Femur (tissue), 1 donor: ENCODE data around the gene GRIN2C.

ENCODE experiments used
- DNase-seq: peaks from one replicate; pipeline ENCODE4 v3.0.0-alpha.2; 2017

The GRIN2C gene

DNA sequence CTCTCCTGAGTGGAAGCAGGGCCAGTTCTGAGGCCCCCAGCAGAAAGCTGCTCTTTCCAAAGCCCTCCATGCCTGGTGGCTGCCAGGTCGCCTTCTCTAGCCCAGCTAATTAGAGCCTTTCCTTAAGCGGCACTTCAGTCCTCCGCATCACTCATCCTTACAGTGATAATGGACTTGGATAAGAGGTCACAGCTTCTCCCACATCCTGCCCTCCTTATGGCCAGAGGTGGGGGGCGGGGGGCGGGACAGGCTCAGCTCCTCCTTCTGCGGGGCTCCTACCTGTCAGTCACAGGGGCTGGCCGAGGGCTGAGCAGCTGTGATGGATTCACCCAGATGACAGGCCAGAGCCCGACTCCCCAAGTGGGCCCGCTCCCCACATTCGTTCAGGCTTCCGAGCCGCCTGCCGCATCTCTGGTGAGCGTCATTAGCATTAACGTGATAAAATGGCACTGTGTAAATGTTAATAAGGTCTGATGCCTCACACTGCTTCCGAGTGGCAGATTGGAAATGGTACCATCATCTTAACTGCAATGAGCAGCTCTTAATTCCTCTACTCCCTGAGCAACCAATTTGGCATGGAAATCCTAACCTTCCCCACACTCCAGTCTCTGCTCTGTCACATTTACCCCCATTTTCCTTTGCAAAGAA lies 41.3 kb downstream of the GRIN2C start:
- no peak for DNase-seq

DNA sequence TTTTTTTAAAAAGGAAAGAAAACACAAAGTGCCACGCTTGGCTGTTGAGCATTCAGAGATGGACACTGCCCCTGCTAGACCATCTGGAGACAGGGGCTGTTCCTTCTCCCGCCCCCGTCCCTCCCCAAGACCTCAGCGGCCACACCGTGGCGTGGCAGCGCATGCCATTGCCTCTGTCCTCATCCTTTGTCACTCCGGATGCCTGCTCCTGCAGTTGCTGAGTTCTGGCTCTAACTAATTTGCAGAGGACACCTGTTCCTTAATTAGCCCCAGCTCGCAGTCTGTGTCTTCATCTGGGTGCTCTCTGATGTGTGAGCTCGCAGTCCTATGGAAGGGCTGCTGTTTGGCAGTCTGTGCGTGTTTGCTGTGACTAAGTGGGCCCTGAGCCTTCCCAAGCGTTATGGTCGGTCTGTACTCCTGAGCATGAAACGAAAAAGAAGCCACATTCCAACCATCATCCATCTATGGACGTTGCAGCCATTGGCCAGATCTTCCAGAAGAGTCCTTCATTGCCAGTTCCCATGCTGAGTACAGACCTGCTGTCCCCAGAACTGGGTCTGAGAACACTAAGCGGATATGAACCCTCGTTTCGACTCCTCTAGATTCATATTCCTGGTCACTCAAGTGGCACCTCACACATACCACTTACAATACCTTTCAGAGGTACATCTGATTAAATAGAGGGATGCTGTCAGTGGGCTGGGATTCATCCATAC lies 42.6 kb downstream of the GRIN2C start:
- DNase-seq, result no peak

DNA sequence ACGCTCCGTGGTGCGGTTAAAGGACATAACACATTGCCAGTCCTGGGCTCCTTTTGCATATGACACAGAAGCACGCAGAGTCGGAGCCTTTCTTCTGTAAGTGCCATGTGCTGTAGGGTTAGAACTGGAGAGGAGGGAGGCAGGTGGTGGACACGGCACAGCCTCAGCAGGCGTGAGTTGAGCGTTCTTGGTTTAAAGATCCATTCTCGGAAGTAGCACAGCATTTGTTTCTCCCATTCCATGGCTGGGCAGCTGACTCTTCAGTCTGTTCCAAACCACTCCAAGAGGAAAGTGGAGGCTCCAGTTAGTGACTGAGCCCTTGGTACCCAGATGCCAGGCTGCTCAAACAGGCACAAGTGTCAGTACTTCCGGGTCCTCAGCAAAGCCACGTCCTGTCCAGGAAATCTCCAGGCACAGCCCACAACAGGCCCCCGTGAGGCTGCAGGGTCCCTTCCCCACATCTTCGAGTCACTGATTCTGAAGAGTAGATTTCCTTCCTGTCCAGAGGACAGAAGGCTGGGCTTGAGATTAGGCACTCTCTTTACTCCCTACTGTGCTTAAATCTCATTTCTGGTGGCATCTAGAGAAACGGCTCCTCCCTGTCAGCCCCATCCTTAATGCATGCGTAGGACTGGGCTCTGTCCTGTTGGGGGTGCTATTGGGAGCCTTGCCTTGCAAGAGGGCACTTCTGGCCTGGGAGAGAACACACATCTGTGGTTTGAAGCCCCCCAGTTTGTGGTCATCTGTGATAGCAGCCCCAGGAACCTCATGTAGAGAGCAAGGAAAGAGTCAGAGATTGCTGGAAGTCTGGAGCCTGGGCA lies 43.9 kb downstream of the GRIN2C start:
- no peak for DNase-seq

DNA sequence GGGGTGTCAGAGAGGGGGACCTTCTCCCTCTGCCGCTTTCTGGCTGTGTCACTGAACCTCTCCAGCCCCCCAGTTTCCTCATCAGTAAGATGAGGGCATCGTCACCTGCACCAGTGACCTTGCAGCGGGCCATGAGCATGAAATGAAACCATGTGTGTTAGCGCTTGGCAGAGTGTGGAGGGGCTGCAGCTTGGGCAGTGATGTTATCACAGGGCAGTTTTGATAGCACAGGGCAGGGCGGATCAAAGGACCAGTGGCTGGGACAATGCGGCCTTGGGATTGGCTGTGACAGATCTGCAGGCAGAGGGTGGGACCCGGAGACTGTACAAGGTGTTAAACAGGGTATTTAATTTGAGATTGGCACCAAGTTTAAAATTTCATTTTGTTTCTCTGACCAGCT lies 44.6 kb downstream of the GRIN2C start:
- DNase-seq, result no peak

DNA sequence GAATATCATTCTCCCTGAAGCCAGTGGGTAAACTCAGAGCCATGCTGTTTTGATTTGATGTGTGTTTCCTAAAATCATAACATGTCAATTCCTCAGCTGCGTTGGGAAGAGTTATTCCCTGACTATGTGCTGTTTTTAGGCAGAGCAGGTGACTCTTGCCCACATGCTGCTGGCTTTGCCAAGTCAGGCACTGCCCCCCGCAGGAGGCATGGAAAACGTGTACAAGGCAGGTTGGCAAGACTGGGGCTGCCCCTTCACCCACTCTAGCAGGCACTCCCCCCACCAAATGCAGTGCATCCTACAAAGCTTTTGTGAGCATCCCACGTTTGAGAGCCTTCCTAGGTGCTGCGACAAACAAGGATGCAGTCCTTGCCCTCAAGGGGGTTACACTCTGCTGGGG lies 45.2 kb downstream of the GRIN2C start:
- no peak for DNase-seq

DNA sequence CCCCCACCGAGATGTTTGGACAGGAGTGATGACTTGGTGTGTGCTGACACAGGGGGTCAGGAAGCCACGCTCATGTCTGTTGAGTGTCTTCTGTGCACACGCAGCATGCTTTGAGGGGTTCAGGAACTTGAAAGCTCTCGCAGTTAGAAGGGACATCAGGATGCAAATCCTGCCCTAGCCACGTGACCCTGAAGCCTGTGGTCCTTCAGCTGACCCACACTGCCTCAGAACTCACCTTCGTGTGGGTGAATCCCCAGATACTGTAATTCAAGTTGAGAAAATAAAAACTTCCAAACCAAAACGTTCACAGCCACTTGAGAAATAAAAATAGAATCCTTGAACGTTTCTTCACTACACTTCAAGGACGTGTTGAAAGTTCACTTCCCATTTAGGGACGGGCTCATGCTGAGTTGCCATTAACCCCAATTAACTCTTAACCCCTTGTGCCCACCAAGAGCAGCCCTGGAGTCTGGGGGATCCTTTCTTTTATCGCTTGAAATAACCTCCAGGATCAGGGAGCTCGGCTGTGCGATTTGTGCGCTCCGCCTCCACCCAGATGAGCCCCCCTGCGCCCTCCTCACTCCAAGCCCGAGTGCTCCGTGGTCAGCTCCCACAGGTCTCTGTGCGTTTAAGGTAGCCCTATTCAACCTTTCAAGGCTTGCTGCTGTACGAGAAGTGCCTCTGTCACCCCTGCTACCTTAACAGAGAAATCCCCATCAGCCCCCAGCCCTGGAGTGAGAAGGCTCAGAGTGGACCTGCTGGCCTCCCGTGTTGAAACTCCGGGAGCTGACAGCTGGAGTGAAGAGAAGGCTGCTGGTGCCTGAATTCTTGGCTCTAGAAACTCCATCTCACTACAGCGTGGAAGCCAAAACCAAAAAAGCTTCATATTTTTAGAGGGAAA lies 47.3 kb downstream of the GRIN2C start:
- peak; percentile 42 for DNase-seq

DNA sequence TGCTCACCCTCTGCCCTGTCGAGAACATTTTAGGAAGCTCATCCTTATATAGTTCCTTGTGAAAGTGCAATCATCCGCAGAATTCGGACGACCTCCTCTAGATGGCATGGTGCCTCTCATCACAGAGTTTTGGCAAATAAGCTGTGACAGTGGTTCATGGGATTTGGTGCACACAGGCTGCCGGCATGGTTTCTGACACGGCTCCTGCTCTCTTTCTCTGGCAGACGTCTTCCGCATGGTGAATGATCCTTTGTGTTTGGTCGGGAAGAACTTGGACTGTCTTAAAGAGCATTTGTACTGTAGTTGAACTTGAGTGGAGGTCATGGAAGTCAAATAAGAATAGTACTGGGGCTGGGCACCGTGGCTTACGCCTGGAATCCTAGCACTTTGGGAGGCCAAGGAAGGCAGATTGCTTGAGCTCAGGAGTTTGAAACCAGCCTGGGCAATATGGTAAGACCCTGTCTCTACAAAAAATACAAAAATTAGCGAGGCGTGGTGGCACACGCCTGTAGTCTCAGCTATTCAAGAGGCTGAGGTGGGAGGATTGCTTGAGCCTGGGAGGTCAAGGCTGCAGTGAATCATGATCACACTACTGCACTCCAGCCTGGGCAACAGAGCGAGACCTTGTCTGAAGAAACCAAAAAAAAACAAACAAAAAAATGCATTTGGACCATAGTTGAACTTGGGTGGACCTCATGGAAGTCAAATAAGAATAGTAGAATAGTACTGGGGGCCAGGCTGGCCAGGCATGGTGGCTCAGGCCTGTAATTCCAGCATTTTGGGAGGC lies 48.8 kb downstream of the GRIN2C start:
- DNase-seq, result peak; percentile 46

DNA sequence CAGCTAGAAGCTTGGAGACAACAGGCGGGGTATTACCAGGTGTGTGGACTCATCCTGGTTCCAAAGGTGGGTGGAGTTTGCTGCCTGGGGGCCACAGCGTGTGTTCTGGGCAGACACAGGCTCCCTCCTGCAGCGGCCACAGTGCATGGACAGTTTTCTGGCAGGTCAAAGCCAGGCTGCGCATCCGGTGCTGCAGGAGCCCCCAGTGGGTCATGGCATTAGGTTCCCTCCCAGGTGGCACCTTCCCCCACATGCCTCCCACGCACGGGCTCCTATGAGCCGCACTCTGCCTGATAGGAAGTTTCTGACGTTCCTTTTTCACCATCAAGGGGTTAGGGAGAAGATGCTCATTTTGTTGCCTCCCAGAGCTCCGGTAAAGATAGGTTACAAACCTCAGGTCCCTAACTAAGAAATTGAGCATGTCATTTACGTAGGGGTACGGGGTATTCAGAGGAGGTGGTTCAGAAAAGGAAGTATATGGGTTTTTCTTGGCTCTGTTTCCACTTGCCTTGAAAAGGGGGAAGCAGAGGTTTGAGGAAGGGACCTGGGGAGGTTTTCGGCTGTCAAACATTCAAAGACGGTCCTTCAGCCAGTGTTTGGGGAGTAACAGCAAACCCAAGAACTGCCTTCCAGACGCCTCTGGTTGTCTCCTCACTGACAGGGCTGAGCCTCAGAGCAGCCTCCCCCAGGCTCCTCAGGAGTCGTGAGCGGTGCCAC lies 50.8 kb downstream of the GRIN2C start:
- DNase-seq, result no peak

DNA sequence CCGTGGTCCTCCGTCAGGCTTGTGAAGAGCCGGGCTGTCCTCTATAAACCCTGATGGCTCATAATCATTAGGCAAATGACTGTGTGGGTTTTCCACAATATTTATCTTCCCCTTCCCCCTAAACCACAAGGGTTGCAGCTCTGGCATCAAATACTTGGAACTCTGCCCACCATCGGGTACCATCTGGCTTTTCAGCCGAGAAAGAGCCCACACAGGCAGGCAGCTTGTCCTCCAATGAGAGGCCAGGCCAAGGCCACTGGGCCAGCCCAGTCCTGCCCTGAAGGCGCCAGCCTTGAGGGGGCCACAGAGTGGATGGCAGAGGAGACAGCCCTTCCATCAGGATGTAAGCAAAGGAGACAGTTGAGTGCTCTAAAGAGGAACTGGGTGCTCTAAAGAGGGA lies 51.8 kb downstream of the GRIN2C start:
- DNase-seq, result no peak

DNA sequence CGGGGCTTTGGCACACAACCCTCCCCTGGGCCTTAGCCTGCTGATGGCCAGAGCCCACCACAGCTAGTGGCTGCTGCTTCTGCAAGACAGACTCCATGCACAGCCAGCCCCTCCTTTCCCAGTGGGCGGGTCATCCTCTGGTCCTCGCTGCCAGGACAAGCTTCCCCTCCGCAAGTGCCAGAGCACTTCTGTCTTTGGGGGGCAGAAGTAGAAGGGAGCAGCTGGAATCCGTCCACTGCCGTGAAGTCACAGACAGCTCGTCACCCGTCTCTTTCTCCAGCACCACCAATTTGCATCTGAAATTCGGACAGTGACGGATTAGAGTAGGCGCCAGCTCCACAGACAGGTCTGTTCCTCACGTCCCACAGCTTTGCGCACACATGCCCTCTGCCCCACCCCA lies 52.2 kb downstream of the GRIN2C start:
- DNase-seq, result no peak

DNA sequence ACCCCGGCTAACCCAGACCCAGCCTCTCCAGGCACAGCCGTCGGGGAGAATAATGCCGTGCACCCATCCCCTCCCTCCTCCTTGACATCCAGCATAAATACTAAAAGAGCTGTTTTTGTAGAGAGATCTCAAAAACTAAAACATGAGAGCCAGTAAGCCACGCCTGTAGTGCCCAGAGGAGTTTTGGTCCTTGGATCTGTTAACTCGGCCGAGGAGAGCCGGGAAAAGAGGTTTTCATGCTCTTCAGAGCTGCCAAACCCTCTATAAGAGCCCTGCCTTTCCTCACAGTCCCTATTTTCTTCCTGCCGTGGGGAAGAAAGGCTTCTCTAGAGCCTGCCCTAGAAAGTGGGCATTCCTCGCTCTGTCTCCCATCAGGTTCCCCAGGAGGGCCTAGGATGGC lies 53.4 kb downstream of the GRIN2C start:
- no peak for DNase-seq

DNA sequence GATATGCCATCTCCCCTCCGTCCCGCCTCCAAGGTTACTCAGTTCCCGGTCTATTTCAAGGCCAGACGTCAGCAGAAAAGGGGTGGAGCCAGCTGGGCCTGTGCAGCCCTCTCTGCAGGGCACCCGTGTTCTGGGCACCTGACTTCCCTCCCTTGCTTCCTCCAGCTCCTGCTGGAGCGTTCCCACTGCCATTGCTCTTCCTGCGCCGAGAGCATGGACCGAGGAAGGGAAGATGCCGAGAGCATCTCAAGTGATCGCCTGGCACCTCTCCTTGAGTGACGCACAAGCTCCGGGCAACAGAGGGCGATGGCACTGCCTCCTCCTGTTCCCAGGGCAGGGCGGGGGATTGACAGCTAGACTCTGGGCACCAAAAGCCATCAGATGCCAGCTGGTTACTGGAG lies 54.1 kb downstream of the GRIN2C start:
- no peak for DNase-seq

DNA sequence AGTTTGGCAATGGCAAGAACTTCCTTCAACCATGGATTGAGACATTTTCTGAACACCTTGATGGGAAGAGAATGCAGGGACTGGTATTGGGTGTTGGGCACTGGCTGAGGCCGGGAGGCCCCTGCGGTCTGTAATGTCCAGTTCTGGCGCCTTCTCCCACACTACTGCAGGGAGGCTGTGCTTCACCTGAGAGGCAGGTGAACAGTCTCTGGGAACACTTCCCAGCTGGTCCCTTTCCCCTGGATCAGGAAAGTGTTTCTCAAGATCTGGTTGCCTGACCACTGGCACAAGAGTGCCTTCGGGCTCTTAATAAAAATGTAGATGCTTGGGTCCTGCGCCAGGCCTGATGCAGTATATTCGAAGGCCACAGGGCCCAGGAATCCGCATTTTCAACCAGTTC lies 55.0 kb downstream of the GRIN2C start:
- no peak for DNase-seq

DNA sequence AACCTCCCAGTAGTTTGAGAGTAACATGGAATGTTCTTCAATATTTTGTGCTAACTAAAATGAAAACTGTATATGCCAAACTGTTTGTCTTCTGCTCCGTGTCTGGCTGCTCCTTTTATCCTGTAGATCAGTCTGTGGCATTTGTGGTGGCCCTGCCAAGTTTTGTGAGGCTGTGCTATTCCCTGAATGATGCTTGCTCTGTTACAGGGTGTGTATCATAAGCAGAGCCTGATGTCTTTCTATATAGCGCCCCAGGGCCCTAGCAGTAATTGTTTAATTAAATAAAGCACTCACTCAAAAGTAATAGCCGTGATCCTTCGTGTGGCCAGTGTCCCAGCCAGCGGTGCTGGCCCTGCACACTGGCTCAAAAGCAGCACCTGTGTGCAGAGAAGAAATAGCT lies 55.7 kb downstream of the GRIN2C start:
- DNase-seq, result no peak

DNA sequence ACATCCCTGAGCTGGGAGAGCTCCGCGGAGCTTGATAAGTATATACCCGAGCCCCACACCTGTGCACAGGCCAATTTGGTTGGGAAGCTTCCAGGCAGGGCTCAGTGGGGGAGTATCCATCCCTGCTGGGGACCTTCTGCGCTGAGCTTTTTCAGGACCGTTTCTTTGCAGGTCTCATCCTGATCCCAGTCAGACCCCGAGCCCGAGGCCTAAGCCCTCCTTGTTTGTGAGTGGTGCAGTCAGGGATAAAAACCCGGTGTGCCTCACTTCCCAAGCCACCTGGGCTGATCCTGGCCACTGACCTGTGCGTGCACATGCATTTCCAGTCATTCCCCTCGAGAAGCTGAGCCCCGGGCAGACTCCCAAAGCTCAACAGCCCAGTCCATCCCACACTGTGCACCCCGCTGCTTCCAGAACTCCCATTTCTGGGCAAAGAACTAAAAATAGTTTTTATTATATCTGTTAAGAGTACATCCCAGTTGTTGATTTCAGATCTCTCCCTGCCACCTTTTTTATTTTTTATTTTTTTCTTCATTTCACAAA lies 56.2 kb downstream of the GRIN2C start:
- DNase-seq, result no peak

DNA sequence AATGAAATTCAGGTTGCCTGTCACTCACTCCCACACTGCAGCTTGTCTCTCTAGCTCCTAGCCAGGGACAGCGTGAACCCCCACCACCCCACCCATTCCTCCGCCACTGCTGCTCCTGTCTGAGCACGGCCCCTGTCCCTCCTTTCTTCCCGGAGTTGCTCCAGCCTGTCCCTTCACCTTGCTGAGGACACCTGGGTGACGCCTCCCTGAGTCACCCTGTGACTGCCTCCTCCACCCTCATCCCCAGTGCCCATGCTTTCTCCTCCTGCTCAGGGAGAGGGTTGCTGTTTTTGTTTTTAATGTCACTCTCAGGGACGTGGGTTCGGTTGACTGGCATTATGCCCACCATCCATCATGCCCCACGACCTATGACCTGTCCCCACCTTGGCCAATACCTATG lies 57.8 kb downstream of the GRIN2C start:
- DNase-seq, result no peak

DNA sequence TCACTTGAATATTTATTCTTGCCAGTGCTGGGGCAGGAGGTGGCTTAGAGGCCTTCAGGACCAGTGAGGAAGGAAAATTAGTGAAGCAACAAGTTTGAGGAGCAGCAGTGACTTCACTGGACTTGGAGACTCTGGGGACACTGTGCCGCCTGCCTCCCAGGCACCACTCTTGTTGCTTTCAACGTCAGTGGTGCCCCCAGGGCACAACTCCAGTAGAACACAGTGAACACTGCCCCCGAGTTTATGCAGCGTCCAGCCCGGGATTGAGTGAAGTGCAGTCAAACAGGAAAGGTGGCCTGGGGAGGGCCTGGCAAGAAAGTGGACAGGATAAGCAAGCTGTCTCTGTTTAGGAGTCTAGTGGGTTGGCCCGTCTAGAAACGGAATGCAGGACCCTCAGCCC lies 59.2 kb downstream of the GRIN2C start:
- DNase-seq, result no peak

DNA sequence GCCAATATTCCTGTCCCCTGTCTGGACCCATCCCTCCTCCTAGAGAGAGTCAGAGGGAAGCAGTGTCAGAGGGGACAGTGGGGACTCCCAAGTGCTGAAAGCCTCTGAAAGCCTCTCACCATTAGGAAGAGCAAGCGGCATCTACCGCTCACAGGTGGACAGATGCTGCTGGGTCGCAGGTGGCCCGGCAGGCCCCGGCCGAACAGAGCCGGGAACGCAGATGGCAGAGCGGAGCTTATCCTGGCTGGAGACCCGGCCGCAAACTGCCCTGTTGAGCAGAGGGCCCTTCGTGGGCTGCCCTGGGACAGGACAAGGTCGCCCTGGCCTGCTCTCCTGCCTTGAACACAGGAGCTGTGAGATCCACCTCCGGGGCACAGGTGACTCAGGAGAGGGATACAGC lies 60.6 kb downstream of the GRIN2C start:
- no peak for DNase-seq

DNA sequence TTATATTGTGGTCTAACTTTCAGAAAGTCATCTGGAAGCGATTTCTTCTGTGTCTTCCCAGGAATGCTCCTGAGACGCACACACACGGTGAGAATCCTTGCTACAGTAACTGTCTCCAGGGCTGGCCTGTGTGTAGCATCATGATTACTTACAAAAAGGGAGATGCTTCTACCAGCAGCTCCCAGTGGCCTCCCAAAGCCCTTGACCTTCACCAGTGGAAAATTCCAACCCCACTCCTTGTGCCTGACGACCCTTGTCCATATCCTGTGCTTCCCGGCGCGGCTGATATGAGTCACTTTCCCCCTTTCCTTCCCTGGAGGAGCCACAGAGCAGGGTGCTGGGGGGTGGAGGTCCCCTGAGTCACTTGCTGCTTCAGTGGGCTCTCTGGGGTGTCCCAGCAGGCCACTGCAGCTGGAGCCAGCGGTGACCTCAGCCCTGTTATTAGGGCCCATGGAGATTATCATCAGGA lies 61.4 kb downstream of the GRIN2C start:
- DNase-seq, result no peak

DNA sequence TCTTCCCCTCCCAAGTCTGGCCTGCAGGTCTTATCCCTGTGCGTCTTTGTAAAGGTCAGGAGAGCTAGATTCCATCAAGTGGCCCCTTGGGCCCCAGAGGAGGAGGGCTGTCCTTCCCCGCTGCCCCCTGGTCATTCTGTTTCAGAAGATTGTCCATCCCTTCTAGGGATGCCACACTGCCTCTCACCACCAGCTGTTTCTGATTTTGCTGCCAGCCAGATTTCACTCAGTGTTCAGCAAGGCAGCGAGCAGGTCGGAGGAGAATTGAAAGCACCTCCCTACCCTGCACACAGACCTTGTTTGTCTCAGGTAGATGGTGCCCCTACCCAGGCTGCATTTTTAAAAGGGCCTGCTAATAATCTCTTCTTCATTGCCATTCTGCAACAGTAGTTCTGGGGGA lies 61.9 kb downstream of the GRIN2C start:
- DNase-seq, result no peak

DNA sequence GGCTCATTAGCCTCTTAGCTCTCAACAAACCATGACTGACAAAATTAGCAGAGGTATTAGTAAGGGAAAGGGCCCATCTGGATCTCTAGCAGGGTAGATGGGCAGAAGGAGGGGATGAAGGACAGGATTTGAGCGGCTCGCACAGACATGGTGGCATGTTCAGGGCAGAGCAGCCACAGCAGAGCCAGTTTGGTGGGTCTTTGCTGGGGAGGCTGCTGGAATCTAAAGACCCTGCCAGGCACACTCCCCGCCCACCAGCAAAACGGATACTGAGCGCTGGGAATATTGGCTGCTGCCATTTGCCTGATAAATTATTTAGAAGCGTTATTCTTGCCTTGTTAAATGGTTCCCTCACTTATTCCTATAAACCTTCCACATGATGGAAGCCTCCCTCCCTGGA lies 62.8 kb downstream of the GRIN2C start:
- no peak for DNase-seq
